Measurements from ENCODE around the gene ACTN1.

Gene ACTN1

DNA sequence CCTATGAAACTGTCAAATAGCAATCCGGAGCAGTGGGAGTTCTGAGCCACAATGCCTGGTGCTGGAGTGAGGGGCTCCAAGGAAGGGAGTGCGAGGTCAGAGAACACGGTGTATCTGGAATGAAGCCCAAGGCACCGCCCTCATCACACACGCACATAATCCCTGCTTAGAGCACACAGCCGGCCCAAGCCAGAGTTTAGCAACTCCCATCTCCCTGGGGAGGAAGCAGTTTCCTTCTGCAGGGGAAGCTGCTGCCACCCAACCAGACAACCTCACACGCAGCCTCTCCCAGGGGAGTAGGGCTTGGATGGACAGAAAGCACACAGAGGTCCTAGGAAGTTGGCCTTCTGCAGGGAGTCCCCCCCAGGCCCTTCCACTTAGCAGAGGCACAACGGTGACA lies 31.3 kb downstream of the ACTN1 start:
- Histone ChIP-seq H3K36me3 (replicated peaks; ENCODE audit: low read depth, low read length) (no peaks in the 10 kb centered on the region), H3K9me3 (ENCODE audit: insufficient read depth, low read length) (no peaks in the 10 kb centered on the region), H3K27ac (ENCODE audit: low read length) (no peak overlapping the region), H3K4me3 (ENCODE audit: low read length) (no peak overlapping the region), H4K20me1 (ENCODE audit: insufficient read depth, low read length) (no peaks in the 10 kb centered on the region), H3K27me3 (ENCODE audit: low read depth, low read length) (no peaks in the 10 kb centered on the region), H3K9ac (ENCODE audit: low read length) (no peak overlapping the region), H3K4me1 (ENCODE audit: low read length) (no peaks in the 10 kb centered on the region), H3K79me2 (ENCODE audit: low read length) (no peaks in the 10 kb centered on the region), H3K4me2 (ENCODE audit: low read length) (no peak overlapping the region), H2AFZ (ENCODE audit: low read depth, low read length) (no peak overlapping the region)
- TF ChIP-seq EZH2phosphoT487 (IDR thresholded peaks at IDR 0.05; ENCODE audit: low read depth) = no peak
- TF ChIP-seq, protein P1, sequence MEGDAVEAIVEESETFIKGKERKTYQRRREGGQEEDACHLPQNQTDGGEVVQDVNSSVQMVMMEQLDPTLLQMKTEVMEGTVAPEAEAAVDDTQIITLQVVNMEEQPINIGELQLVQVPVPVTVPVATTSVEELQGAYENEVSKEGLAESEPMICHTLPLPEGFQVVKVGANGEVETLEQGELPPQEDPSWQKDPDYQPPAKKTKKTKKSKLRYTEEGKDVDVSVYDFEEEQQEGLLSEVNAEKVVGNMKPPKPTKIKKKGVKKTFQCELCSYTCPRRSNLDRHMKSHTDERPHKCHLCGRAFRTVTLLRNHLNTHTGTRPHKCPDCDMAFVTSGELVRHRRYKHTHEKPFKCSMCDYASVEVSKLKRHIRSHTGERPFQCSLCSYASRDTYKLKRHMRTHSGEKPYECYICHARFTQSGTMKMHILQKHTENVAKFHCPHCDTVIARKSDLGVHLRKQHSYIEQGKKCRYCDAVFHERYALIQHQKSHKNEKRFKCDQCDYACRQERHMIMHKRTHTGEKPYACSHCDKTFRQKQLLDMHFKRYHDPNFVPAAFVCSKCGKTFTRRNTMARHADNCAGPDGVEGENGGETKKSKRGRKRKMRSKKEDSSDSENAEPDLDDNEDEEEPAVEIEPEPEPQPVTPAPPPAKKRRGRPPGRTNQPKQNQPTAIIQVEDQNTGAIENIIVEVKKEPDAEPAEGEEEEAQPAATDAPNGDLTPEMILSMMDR (IDR thresholded peaks at IDR 0.05; ENCODE audit: low read depth, low read length) = no peak

DNA sequence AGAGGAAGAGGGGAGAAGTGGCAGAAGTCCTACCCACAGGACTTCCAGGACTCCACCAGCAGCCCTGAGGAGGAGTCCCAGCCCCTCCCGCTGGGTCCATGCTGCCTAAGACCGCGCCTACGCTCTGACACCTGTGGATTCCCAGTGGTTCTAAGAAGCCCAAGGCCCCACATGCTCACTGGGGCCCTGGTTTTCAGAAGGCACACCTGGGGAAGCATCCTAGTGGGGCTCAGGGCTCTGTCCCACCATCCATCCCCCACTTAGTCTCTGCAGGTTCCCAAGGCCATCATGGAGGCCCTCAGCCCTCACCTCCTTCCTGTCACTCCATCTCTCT lies 32.6 kb downstream of the ACTN1 start:
- Histone ChIP-seq H2AFZ (ENCODE audit: low read depth, low read length) (no peak overlapping the region), H3K79me2 (ENCODE audit: low read length) (no peaks in the 10 kb centered on the region), H3K36me3 (replicated peaks; ENCODE audit: low read depth, low read length) (no peaks in the 10 kb centered on the region), H3K27ac (ENCODE audit: low read length) (no peak overlapping the region), H3K27me3 (ENCODE audit: low read depth, low read length) (no peaks in the 10 kb centered on the region), H4K20me1 (ENCODE audit: insufficient read depth, low read length) (no peaks in the 10 kb centered on the region), H3K9me3 (ENCODE audit: insufficient read depth, low read length) (no peaks in the 10 kb centered on the region), H3K4me3 (ENCODE audit: low read length) (no peak overlapping the region), H3K9ac (ENCODE audit: low read length) (no peak overlapping the region), H3K4me1 (ENCODE audit: low read length) (no peaks in the 10 kb centered on the region), H3K4me2 (ENCODE audit: low read length) (no peak overlapping the region)
- TF ChIP-seq, protein P1 (IDR thresholded peaks at IDR 0.05; ENCODE audit: low read depth, low read length) = no peak
- no peak for TF ChIP-seq EZH2phosphoT487 (IDR thresholded peaks at IDR 0.05; ENCODE audit: low read depth)

DNA sequence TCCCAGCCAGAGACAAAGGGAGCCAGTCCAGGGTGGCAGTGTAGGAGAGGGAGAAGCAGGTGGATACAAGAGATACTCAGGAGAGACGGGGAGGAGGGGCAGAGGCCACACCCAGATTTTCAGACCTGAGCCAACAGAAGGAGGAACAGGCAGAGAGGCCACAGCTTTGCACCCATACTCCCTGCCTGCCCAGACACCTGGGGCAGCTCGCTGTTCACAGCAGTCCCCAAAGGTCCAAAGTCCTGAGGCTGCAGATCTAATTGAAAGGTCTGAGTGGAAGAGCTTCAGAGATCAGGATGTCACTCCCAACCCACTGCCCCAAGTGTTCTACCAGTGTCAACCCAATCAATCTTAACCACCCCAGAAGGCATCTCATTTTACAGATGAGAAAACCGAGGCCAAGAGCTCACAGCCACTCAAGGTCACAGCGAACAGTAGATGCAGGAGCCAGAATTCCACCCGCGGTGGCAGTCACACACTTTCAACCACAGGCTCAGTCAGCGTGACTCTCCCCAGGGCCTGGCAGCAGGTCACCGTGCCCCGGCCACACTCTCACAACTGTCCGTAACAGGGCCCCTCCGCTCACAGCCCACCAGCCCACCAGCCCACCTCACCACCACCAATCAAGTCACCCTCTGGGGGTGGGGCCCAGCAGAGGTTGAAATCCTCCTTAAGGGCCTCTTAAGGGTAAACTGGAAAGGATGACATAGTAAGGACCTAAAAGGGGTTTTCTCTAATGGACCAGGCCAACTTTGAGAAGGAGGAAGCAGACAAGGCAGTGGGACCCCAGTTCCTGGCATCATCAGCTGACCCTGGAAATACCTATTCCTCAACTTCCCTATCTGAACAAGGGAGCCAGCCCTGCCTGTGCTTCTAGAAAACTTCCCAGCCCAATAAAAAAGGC lies 33.3 kb downstream of the ACTN1 start:
- TF ChIP-seq EZH2phosphoT487 (IDR thresholded peaks at IDR 0.05; ENCODE audit: low read depth) = no peak
- TF ChIP-seq, protein P1 (IDR thresholded peaks at IDR 0.05; ENCODE audit: low read depth, low read length) = no peak
- no peaks in the 10 kb centered on the region for H3K27me3 ChIP-seq (ENCODE audit: low read depth, low read length)
- H3K4me2 ChIP-seq (ENCODE audit: low read length) = no peak overlapping the region
- H3K4me3 ChIP-seq (ENCODE audit: low read length) = no peak overlapping the region
- H3K9me3 ChIP-seq (ENCODE audit: insufficient read depth, low read length) = no peaks in the 10 kb centered on the region
- H3K9ac ChIP-seq (ENCODE audit: low read length) = no peak overlapping the region
- no peaks in the 10 kb centered on the region for H4K20me1 ChIP-seq (ENCODE audit: insufficient read depth, low read length)
- no peak overlapping the region for H2AFZ ChIP-seq (ENCODE audit: low read depth, low read length)
- H3K27ac ChIP-seq (ENCODE audit: low read length) = no peak overlapping the region
- H3K79me2 ChIP-seq (ENCODE audit: low read length) = no peaks in the 10 kb centered on the region
- no peaks in the 10 kb centered on the region for H3K36me3 ChIP-seq (replicated peaks; ENCODE audit: low read depth, low read length)
- H3K4me1 ChIP-seq (ENCODE audit: low read length) = no peaks in the 10 kb centered on the region

DNA sequence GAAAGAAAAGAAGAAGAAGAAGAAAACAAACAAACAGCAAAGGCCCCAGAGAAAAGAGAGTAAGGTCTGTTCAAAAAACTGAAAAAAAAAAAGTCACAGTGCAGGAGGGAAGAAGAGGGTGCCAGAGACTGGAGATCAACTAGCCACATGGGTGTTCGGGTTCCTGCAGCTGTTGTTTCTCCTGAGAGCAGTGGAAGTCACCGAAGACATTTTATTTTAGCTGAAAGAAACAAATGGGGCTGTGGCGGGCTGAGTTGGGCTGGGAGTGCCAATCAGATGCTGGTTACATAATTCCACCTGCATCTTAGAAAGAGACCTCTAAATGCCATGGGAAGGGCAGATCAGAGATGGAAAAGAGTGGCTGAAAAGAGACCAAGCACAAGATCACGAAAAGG lies 33.9 kb downstream of the ACTN1 start:
- Histone ChIP-seq H4K20me1 (ENCODE audit: insufficient read depth, low read length) (no peaks in the 10 kb centered on the region), H3K9me3 (ENCODE audit: insufficient read depth, low read length) (no peaks in the 10 kb centered on the region), H3K27me3 (ENCODE audit: low read depth, low read length) (no peaks in the 10 kb centered on the region), H2AFZ (ENCODE audit: low read depth, low read length) (no peak overlapping the region), H3K4me3 (ENCODE audit: low read length) (no peak overlapping the region), H3K79me2 (ENCODE audit: low read length) (no peaks in the 10 kb centered on the region), H3K4me1 (ENCODE audit: low read length) (no peaks in the 10 kb centered on the region), H3K9ac (ENCODE audit: low read length) (no peak overlapping the region), H3K27ac (ENCODE audit: low read length) (no peak overlapping the region), H3K36me3 (replicated peaks; ENCODE audit: low read depth, low read length) (no peaks in the 10 kb centered on the region), H3K4me2 (ENCODE audit: low read length) (no peak overlapping the region)
- TF ChIP-seq, protein P1 (IDR thresholded peaks at IDR 0.05; ENCODE audit: low read depth, low read length) = no peak
- TF ChIP-seq EZH2phosphoT487 (IDR thresholded peaks at IDR 0.05; ENCODE audit: low read depth) = no peak
